Activated T-helper 1 cell treated with Interleukin-2 at 50 U/mL for 16 hours (primary cell): Measurements from ENCODE around the gene SKOR1.

Experiments used
- DNase-seq: peaks from one replicate; pipeline ENCODE4 v3.0.0-alpha.2; 2020; ENCODE audit warnings: low read depth

SKOR1 gene

GRCh38 chr15:67824976-67825880, at the start of gene SKOR1:
SKOR1 (plus strand) TSS chr15:67825509; CDS start chr15:67825603, 94 bp downstream.
- no peak for DNase-seq

DNA sequence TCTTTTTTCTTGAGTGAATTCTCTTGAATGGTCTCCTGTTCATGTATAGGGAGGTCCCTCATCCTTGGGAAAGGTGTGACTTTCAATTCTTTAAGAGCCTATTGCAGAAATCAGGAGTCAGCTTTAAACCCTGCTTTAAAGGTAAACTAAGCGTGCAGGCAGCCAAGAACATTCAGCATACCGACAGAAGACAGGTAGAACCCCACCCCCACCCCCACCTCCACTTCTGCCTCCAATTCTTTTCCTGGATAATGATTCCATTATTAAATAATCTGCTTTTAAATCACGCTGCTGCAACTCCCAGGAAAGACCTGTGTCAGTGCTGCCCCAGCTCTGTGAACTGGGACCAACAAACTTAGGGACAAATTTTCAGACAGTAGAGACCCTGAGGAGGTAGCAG, 49.3 kb upstream of the SKOR1 start:
- no peak for DNase-seq

- DNase-seq = no peak
Observed at GRCh38 chr15:67776600-67776999, 48.7 kb upstream of the SKOR1 start.

DNA sequence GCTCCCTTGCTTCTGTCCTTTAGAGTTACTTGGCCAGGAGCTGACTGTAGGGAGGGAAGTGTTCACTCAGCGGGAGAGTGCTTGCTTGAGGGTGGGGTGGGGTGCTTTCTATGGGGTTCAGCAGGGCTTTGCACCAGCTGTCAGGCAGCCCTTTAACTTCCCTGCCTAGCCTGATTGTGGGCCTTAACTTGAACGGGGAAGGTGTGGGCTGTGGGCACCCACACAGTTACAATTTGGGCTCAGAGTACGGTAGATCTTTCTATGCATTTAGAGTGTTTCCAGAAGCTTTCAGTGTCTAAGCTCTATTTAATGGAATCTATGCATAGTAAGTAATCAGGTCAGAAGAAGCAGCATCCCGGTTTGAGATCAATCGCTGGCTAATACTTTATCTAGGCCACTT, 48.2 kb upstream of the SKOR1 start:
- no peak for DNase-seq

DNA sequence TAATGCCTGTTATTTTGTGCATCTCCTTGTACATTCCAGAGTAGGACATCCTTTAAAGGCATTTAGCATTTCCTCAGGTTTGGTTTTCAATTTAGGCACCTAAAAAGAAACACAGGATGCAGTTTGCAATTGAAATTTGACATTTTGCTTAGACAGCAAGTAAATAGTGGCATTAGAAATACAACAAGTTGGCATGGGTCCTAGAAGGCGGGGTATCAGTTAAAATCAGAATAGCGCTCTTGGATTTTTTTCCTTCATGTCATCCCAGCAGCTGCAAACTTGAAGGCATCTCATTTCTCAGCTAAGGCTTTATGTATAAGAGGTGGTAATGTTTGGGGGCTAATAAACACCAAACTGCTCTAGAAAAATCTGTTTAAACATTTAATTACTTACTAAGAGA, 47.5 kb upstream of the SKOR1 start:
- DNase-seq = no peak

DNA sequence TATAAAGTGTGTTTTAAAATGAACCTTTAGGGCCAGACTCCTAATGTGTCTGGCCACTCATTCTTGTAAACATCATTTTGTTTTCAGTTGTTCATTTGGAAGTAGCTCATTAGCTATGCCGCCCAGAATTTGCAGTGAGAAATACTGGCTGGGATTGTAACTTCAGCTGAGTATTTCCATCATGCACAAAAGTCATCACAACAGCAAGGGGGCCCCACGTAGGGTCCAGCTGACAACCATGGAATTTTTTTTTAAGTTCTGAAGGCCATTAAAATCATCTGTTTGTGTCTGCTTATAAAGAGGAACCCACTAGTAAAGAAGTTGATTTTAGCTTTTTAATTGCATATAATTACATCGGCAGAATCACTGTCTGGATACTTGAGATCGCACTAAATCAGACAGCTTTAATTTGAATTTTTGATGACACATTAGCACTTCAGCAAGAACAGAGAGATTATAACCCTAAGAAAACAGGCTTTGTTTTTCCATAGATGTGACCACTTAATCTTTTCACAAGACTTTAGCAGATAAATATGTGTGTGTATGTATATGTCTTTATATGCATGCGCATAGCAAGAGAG, 46.3 kb upstream of the SKOR1 start:
- DNase-seq = no peak

DNA sequence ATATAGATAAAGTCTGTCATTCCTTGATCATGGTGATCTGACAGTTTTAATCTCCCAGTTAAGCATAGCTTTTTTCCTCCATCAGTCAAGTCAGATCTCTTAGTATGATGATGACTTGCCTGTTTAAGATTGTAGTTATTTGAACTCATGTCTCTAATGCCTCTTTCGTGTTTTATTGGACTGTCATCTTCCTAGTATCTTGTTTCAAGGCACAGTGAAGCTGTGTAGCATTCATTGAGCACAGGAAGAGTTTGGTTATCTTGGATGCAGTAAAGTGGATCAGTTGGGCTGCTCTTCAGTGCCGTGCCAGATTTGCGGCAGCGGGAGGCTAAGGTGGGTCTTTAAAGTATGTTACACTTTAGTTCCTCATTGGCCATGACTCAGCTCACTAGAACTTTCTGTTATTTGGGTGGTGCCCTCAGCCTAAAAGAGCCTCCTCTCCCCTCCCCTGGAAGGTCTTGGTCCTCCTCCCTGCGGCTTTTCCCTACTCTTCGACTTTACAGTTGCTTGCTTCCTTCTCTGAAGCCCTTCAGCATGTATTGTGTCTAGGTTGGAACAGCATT, 45.7 kb upstream of the SKOR1 start:
- DNase-seq = no peak

DNA sequence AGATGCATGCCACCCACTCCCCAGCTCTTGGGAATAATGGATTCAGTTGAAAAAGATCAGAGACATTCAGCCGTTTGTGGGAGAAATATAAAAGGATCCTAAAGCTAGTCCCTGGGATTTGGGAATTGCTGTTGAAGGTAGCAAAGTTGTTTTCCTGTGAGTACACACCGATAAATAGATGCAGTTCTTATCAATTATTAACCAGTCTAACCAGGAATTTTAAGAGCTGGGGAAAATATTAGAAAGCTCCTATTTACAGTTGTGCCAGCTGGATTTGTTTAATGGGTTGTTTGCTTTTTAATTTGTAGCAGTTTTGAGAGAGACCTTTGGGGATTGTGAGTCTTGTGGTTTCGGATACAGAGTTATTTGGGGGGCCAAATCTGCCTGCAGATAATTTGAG, 44.2 kb upstream of the SKOR1 start:
- DNase-seq = no peak

DNA sequence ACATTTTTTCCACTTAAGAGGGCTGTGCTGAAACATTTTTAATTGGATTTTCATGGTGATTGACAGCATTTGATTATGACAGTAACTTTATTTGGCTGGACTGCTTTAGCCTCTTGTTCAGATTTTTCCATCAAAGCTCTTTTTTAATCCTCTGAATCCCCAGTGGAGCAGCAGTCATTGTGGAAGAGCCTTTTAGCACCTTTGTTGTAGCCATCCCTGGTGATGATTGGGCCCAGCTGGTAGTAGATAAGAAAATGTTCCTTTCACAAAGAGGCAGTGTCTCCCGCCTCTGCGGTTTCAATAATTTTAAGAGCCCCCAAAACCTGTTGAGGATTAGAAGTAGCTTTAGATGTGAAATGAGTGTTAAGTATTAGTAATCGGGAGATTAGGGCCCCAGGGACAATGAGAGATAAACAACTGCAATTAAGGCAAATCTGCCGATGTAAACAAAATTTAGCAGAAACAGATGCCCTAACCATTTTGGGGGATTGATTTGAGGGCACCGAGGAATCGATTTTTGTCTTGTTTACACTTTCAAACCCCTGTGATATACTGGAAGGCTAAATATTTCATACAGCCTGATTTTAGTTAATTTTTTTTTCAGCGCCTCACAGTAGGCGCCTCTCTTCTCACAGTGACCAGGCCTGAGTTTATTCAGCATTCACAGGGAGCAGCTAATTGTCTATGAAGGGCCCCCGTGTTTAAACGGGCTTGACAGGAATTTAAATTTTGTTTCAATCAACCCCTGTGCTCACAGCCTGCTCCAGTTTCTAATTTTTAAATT, 43.2 kb upstream of the SKOR1 start:
- DNase-seq = no peak

DNA sequence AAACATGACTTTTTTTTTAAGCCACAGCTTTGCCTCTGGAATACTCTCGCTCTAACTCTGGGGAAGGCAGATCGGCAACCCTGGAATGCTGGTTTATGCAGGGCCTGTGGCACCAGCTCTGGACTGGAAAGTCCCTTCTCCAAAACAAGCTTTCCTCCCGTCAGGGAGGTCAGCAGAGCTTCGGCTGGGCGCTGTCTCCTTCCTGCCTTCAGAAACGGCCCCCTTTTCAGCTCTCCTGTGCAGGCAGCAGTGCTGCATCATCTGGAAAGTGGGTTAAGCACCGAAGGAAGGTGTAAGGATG, 42.7 kb upstream of the SKOR1 start:
- no peak for DNase-seq

DNA sequence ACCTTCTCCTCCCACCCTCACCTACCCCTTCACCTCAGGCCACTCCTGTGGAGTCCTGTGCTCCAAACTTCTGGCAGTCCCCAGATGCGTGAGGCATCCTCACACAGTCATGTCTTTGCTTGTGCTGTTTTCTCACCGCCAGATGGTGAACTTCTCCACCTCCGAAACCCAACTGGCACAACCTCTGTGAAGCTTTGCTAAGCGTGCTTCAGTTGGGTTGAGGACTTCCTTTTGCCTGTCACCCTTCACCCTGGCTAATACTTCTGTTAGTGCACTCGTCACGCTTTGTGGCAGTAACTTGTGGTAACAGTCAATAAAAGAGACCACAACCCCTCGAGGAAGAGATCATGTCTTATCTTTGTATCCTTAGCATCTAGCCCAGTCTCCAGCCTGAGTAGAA, 42.0 kb upstream of the SKOR1 start:
- peak; percentile 24 for DNase-seq

DNA sequence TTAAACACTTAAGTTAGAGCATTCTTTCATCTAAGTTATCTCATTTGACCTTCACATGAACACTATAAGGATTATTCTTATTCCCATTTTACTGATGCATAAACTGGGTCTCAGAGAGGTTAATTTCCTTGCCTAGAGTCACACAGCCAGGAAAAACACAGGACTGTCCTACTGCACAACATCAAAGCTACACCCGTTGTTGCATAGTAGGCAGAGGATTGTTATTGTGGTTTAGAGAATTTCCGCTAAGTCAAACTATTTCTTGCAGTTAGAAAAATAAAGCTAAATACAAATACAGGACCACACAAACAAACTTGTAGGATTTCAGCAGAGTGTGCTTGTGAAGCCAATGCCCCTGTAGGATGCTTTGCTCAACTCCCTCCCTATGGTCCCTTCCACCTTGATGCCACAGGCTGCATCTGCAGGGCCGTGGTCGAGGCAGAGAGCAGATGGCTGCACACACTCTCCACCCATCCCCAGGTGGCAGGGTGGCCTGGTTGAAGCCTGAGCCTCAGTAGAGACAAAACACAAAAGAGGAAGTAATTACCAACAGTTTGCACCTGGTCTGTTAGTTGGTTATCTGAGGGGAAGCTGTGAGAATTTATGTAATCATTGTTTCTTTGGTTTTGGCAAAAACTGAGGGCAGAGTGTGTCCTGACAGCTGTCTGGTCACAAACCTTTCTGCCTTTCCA, 41.1 kb upstream of the SKOR1 start:
- DNase-seq = no peak

DNA sequence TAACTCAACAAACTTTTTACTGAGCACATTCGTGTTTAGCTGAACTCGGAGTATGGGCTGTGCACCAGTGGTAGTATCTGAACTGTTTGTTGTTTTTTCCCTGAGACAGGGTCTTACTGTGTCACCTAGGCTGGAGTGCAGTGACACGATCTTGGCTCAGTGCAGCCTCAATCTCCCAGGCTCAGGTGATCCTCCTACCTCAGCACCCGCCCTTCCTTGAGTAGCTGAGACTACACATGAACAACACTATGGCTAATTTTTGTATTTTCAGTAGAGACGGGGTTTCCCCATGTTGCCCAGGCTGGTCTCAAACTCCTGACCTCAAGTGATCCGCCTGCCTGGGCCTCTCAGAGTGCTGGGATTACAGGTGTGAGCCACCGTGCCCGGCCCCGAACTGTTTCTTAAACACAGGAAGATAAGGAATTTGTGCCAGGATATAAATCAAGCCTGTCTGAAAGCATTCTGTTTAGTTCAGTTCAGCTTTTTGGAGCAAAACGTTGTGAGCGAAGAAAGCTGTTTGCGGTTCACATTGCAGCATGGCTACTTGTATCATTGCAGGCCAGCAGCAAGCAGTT, 40.4 kb upstream of the SKOR1 start:
- no peak for DNase-seq

- no peak for DNase-seq
Observed at GRCh38 chr15:67785431-67785830, 39.9 kb upstream of the SKOR1 start.

GRCh38 chr15:67786646-67787045, 38.7 kb upstream of the SKOR1 start:
- no peak for DNase-seq

DNA sequence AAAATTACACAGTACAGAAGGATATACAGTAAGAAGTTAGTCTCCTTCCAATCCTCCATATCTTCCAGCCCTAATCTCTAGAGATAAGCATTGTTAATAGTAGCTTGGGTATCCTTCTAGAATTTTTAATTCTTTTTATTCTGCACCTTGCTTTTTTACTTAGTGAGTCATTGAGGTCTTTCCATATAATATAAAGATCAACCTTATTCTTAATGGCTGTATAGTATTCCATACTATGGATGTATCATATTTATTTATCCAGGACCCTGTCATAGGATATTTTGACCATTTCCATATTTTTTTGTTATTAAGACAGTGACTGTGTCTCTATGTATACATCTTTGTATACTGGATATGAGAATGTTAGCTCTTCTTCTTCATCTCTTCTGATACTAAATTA, 36.3 kb upstream of the SKOR1 start:
- DNase-seq = no peak

DNA sequence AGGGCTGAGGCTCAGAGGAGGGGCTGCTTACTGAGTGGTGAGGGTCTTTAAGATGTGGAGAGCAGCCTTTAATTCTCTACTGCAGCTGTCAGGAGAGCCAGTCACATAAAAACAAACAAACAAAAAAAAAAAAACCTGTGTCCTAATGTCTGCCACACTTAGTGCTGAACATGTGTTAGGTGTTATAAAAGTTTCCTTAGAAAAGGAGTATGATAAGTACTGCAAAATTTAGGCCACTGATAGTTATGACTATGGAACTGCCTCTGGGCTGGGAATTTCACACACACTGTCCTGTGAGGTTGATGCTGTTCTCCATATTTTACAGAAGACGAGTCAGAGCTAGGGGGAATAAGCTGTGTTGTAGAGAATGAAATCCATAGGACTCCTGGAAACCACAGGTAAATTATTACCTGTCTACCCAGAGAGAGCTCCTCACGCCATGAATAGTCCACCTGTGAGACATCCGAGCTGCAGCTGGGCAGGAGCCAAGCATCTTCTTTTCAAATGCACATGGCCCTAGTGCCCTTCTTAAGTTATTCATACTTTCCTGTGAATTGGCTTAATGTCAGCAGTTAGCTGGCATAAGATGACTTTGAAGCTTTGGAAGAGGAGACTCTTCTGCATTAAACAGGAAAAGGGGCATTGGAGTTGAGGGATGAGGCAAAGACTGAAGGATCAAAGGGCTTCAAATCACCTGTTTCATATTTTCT, 34.5 kb upstream of the SKOR1 start:
- no peak for DNase-seq

GRCh38 chr15:67792250-67792942, 32.9 kb upstream of the SKOR1 start:
- DNase-seq = no peak

GRCh38 chr15:67794832-67795574, 30.3 kb upstream of the SKOR1 start:
- no peak for DNase-seq
